ENCODE data around the gene KIAA1671. TPM values are rescaled to one million over a fixed set of nuclear protein-coding genes. Genes with fewer than 3 reads are reported as not detected.

Gene KIAA1671
- total RNA-seq, 6 experiments from 2014 or later: 1.3 to 5.0 (median 1.6) TPM

DNA sequence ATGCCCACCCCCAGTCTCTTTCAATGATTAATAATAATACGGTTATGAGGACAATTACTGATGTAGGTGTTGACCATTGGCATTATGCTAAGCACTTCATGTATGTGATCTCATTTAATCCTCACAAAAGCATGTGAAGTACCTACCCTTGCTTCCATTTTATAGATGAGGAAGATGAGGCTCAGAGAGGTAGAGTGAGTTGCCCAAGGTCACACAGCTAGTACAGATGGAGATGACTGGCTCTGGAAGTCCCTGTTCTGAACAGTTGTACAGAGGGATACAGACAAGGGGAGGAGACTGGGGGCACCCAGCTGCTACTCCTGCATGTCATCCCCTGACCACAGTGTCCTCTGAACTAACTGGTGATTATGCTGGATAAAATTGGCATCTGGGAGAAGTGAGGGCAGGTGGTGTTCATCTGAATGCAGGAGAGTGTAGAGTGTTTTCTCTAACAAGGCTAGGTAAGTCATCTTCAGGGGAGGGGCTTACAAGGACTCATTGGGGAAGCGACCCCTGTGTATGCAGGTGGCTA is 43.2 kb downstream of the KIAA1671 start:
- peaks cover 10% of the 10 kb centered on the region for H3K9me3 Mint-ChIP-seq
- H3K27me3 Mint-ChIP-seq (ENCODE audit: insufficient read depth): peaks cover 2% of the 10 kb centered on the region; the same call in 1 of the 2 replicates
- no peaks in the 10 kb centered on the region for H3K36me3 Mint-ChIP-seq (ENCODE audit: low read depth)
- DNase-seq: no peak
- no peak for TF ChIP-seq CTCF (IDR thresholded peaks at IDR 0.05)
- no peak overlapping the region for H3K4me3 Mint-ChIP-seq
- peaks cover 30% of the 10 kb centered on the region for H3K4me1 Mint-ChIP-seq (ENCODE audit: low read depth)
- no peak overlapping the region for H3K27ac Mint-ChIP-seq

DNA sequence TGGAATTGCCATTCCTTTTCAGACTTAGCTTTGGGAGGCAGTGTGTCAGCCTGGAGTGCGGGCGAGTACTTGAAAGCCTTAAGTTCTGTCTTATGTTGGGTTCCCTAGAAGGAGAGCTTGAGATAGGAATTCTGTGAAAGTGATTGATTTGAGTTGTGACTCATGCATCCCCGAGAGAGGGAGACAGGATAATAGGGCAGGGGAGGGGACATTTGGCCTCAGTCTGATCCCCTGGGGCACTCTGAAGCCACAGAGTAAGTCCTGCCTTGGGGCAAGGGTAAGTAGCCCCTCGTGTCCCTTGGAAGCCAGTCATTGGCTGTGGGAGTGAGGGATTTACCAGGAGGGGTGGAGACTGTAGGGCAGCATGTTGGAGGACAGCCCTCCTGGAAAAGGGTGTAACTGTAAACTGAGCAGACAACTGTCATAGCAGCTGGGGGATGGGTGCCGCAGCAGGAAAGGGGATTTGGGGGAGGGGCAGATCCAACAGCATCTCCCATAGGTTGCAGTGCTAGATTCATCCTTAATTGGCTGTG is 44.0 kb downstream of the KIAA1671 start:
- no peak for DNase-seq
- no peaks in the 10 kb centered on the region for H3K36me3 Mint-ChIP-seq (ENCODE audit: low read depth)
- no peak overlapping the region for H3K4me3 Mint-ChIP-seq
- TF ChIP-seq CTCF (IDR thresholded peaks at IDR 0.05): no peak
- no peak overlapping the region; the same call in 1 of the 2 replicates for H3K27ac Mint-ChIP-seq
- peaks cover 25% of the 10 kb centered on the region for H3K4me1 Mint-ChIP-seq (ENCODE audit: low read depth)
- H3K27me3 Mint-ChIP-seq (ENCODE audit: insufficient read depth): peaks cover 2% of the 10 kb centered on the region; the same call in 1 of the 2 replicates
- peaks cover 10% of the 10 kb centered on the region for H3K9me3 Mint-ChIP-seq

DNA sequence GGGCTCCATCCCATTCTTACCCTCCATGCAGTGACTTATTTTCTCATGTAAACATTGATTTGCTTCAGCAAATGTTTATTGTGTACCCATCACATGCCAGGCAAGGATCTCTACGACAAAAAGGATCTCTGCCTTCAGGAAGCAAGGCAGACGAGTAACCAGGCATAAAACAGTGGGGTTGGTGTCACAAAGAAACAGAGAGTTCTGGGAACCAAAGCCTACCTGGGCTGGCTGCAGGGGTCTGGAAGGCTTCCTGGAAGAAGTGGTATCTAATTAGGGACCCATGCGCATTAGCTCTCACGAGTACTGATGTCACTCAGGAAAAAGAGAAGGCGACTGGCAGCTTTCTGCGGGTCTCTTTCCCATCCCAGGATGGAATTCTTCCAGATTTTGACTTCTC is 44.5 kb downstream of the KIAA1671 start:
- Mint-ChIP-seq H3K27me3 (ENCODE audit: insufficient read depth) (peaks cover 2% of the 10 kb centered on the region; the same call in 1 of the 2 replicates), H3K4me1 (ENCODE audit: low read depth) (peaks cover 19% of the 10 kb centered on the region), H3K9me3 (peaks cover 9% of the 10 kb centered on the region), H3K27ac (no peak overlapping the region), H3K4me3 (no peak overlapping the region), H3K36me3 (ENCODE audit: low read depth) (no peaks in the 10 kb centered on the region)
- TF ChIP-seq CTCF (IDR thresholded peaks at IDR 0.05): no peak
- no peak for DNase-seq

DNA sequence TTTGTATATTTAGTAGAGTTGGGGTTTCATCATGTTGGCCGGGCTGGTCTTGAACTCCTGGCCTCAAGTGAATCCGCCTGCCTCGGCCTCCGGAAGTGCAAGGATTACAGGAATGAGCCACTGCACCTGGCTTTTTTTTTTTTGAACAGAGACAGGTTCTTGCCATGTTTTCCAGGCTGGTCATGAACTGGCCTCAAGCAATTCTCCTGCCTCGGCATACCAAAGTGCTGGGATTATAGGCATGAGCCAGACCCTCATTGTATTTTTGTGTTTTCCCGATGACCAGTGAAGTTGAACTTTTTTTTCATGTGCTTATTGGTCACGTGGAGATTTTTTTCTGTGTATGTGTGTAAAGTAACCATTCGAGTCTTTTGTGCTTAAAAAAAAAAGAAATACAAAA is 48.2 kb downstream of the KIAA1671 start:
- no peak for TF ChIP-seq CTCF (IDR thresholded peaks at IDR 0.05)
- no peak overlapping the region for H3K4me3 Mint-ChIP-seq
- no peaks in the 10 kb centered on the region for H3K27me3 Mint-ChIP-seq (ENCODE audit: insufficient read depth)
- no peak overlapping the region for H3K27ac Mint-ChIP-seq
- H3K4me1 Mint-ChIP-seq (ENCODE audit: low read depth): peaks cover 9% of the 10 kb centered on the region; the same call in 1 of the 2 replicates
- no peaks in the 10 kb centered on the region for H3K36me3 Mint-ChIP-seq (ENCODE audit: low read depth)
- peaks cover 4% of the 10 kb centered on the region; the same call in 1 of the 2 replicates for H3K9me3 Mint-ChIP-seq
- DNase-seq: no peak

GRCh38 chr22:25002241-25002985 is 49.9 kb downstream of the KIAA1671 start:
- Mint-ChIP-seq H3K4me1 (ENCODE audit: low read depth) (no peaks in the 10 kb centered on the region; the same call in 1 of the 2 replicates), H3K36me3 (ENCODE audit: low read depth) (no peaks in the 10 kb centered on the region), H3K4me3 (no peak overlapping the region), H3K27me3 (ENCODE audit: insufficient read depth) (no peaks in the 10 kb centered on the region), H3K9me3 (peaks cover 5% of the 10 kb centered on the region; the same call in 1 of the 2 replicates), H3K27ac (no peak overlapping the region; the same call in 1 of the 2 replicates)
- no peak for TF ChIP-seq CTCF (IDR thresholded peaks at IDR 0.05)
- DNase-seq: no peak

All from HFFc6 (cell line).